IPS-15b (cell line): ENCODE measurements around the gene YAP1.

ENCODE experiments used
- H3K27me3 ChIP-seq: one replicate; pipeline ENCODE4 v1.6.1; 2013; ENCODE audit warnings: low read length; ENCODE audit not compliant: control insufficient read depth, insufficient read depth
- H3K36me3 ChIP-seq: one replicate; pipeline ENCODE4 v1.6.1; 2013; ENCODE audit warnings: low read length; ENCODE audit not compliant: control insufficient read depth, insufficient read depth
- H3K4me1 ChIP-seq: one replicate; pipeline ENCODE4 v1.6.1; 2013; ENCODE audit warnings: mild to moderate bottlenecking, low read length; ENCODE audit not compliant: control insufficient read depth, insufficient read depth
- H3K4me3 ChIP-seq: one replicate; pipeline ENCODE4 v1.5.1; 2013; ENCODE audit warnings: low read depth, low read length
- H3K9ac ChIP-seq: one replicate; pipeline ENCODE4 v1.6.1; 2013; ENCODE audit warnings: low read depth, mild to moderate bottlenecking, low read length
- H3K9me3 ChIP-seq: one replicate; pipeline ENCODE4 v1.6.1; 2013; ENCODE audit warnings: mild to moderate bottlenecking, low read length; ENCODE audit not compliant: control insufficient read depth, insufficient read depth

YAP1 gene

DNA sequence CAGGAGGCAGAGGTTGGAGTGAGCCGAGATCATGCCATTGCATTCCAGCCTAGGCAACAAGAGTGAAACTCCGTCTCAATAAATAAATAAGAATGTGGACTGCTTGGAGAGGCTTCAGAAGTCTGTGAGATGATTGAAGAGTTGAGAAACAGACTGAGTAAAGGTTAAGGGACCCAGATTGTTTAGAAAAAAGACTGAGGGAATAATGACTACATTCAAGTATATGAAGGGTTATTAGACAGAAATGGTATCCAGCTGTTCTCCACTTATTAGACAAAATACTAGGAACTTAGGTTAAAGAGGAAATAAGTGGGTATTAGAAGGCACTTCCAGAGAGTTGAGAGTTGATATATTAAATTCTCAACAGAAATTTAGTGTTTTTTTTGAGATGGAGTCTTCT is 10.5 kb upstream of the YAP1 start:
- Histone ChIP-seq H3K4me1 (no peaks in the 10 kb centered on the region), H3K9me3 (no peaks in the 10 kb centered on the region), H3K36me3 (no peaks in the 10 kb centered on the region), H3K9ac (no peak overlapping the region), H3K4me3 (no peak overlapping the region), H3K27me3 (no peaks in the 10 kb centered on the region)

DNA sequence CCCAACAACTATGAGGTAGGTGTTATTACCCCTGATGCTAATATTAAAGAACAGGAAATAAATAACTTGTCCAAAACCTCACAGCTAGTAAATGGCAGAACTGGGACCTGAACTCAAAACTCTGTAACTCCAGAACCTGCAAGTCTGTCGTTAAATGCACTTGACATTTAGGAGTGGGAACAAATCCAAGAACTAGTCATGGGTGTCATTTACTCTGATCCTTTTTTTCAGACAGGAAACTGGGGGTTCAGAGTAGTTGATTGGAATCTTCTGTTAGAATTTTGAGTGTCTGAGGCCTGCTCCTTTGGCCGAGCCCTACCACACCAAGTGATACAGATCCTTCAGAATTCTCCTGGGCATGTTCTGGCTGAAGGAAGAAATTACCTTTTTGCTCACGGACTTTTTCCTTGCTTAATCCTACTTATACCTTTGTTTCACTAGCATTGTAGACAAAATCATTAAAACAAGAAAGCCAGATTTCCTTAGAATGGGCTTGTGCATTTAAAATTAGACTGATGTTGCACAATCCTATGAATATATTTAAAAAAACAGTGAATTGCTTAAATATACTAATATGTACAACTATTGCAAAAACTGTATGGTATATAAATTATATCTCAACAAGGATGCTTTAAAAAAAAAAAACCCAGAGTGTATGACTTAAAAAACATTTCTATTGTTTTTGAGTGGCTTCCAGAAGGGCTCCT is 1.4 kb upstream of the YAP1 start:
- Histone ChIP-seq H3K9me3 (no peaks in the 10 kb centered on the region), H3K4me1 (peaks cover 3% of the 10 kb centered on the region), H3K9ac (no peak overlapping the region), H3K4me3 (peak overlapping the region; percentile 78), H3K36me3 (no peaks in the 10 kb centered on the region), H3K27me3 (peaks cover 7% of the 10 kb centered on the region)

DNA sequence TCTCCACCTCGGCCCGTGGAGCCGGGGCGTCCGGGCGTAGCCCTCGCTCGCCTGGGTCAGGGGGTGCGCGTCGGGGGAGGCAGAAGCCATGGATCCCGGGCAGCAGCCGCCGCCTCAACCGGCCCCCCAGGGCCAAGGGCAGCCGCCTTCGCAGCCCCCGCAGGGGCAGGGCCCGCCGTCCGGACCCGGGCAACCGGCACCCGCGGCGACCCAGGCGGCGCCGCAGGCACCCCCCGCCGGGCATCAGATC is 439 bp downstream of the YAP1 start:
- H3K27me3 ChIP-seq, result peaks cover 7% of the 10 kb centered on the region
- peak overlapping the region; percentile 89 for H3K9ac ChIP-seq
- H3K9me3 ChIP-seq, result no peaks in the 10 kb centered on the region
- H3K36me3 ChIP-seq, result no peaks in the 10 kb centered on the region
- peaks cover 14% of the 10 kb centered on the region for H3K4me1 ChIP-seq
- H3K4me3 ChIP-seq, result peak overlapping the region; percentile 78

DNA sequence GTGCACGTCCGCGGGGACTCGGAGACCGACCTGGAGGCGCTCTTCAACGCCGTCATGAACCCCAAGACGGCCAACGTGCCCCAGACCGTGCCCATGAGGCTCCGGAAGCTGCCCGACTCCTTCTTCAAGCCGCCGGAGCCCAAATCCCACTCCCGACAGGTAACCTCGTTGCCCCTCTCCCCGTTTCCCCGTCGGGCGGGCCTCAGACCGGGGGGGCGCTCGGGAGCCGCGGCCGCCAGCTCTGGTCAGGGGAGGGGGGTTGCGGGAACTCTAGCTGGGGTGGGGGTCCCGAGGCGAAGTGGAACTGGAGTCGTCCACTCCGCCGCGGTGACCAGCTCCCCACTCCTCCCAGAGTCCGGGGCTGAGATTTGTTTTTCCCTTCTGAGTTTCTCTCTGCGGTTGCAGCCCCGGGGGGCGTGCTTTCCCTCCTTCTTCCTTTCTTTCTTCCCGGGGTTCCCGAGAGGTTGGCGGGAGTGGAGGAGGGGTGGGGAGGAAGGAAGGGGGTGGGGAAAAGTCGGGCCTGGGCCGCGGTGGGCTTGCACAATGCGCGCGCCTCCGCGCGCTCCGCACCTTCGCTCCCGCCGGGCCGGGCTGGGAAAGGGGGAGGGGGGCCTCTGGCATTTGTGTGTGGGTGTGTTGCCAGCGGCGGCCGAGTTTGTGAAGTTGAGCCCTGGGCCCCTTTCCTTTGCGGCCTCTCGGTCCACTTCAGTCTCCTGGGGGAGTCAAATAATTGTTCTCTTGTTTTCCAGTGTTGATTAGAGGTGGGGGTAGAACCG is 952 bp downstream of the YAP1 start:
- Histone ChIP-seq H3K27me3 (peaks cover 7% of the 10 kb centered on the region), H3K9ac (peak overlapping the region; percentile 92), H3K4me3 (peak overlapping the region; percentile 78)

DNA sequence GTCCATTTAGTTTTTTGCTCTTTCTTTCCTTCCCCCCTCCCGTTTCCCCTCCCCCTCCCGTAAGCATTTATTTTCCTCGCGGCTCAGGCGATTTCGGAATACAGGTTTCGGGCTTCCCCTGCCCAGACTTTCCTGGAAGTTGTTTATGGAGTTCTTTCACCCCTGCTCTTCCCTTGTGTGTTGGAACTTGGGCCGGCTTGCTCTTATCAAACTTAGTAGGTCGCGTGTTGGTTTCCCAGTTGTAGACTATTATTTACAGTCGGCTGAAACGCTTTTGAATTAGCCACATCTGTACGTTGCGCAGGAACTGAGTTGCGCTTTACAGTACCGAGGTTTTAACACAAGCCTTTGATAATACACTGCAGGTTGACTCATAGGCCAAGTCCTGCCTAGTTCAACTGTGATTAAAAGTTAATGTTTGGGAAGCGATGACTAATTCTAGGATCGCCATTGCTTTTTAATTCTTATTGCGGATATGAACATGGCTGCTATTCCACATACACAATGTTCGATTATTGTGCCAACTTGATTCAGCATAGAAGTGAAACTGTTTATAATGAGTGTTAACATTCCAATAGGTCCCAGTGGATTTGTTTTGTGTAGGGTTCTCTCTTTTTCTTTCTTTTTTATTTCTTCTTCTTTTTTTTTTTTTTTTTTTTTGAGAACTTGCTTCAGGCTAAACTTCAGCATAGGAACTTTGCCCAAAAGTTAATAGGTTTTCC is 1.7 kb downstream of the YAP1 start:
- Histone ChIP-seq H3K9me3 (no peaks in the 10 kb centered on the region), H3K4me3 (peak overlapping the region; percentile 78), H3K9ac (peak overlapping the region; percentile 92), H3K36me3 (no peaks in the 10 kb centered on the region), H3K4me1 (peaks cover 26% of the 10 kb centered on the region), H3K27me3 (peaks cover 7% of the 10 kb centered on the region)

More for the DNA sequence above, 952 bp downstream of the YAP1 start:
- Histone ChIP-seq H3K9me3 (no peaks in the 10 kb centered on the region), H3K36me3 (no peaks in the 10 kb centered on the region), H3K4me1 (peaks cover 20% of the 10 kb centered on the region)

DNA sequence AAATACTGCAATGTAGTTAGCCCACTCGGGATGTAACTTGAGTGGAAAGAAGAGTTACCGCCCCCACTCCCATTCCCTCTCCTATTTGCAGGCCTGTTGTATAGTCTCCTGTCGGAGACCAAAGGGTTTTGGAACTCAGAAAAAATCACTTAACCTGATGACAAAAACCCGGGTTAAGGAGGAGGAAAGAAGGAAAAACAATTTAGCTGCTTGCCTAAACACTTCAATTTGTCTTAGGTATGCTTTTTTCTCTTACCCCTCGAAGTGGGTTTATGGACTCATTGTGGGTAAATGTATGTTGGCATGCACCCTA is 2.2 kb downstream of the YAP1 start:
- H3K4me3 ChIP-seq, result peak overlapping the region; percentile 78
- peaks cover 28% of the 10 kb centered on the region for H3K4me1 ChIP-seq
- H3K9ac ChIP-seq, result peak overlapping the region; percentile 92

DNA sequence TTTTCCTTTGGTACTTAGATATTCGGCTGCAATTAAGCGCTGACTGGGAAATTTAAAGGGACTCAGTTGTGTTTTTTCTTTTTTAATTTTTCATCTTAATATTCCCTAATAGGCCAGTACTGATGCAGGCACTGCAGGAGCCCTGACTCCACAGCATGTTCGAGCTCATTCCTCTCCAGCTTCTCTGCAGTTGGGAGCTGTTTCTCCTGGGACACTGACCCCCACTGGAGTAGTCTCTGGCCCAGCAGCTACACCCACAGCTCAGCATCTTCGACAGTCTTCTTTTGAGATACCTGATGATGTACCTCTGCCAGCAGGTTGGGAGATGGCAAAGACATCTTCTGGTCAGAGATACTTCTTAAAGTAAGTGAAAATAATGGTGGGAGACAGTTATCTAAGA is 3.8 kb downstream of the YAP1 start:
- no peak overlapping the region for H3K9ac ChIP-seq
- no peaks in the 10 kb centered on the region for H3K27me3 ChIP-seq
- peak overlapping the region; percentile 4 for H3K4me3 ChIP-seq
- no peaks in the 10 kb centered on the region for H3K9me3 ChIP-seq
- H3K36me3 ChIP-seq, result no peaks in the 10 kb centered on the region
- H3K4me1 ChIP-seq, result peaks cover 40% of the 10 kb centered on the region

More for the DNA sequence above, 2.2 kb downstream of the YAP1 start:
- Histone ChIP-seq H3K27me3 (peaks cover 7% of the 10 kb centered on the region), H3K9me3 (no peaks in the 10 kb centered on the region), H3K36me3 (no peaks in the 10 kb centered on the region)

DNA sequence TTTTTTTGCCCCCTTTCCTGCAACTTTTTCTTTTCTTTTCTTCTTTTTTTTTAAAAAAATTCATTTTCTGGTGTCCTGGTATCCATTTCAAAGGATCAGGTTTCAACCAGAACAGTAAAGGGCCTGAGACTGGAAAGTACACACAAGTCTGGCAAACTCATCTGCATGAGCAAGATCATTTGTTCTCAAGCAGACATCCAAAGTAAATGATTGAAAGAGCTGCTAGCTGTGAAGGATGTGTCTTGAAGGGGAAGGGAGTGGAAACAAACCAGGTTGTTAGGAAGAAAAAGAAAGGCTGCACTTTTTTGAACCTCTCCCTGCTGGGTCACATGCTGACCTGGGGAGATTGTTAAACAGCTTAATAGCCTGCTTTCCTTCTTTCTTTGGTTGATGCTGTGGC is 5.3 kb downstream of the YAP1 start:
- H3K27me3 ChIP-seq, result no peaks in the 10 kb centered on the region
- no peaks in the 10 kb centered on the region for H3K36me3 ChIP-seq
- H3K9ac ChIP-seq, result no peak overlapping the region
- peaks cover 53% of the 10 kb centered on the region for H3K4me1 ChIP-seq
- no peaks in the 10 kb centered on the region for H3K9me3 ChIP-seq
- no peak overlapping the region for H3K4me3 ChIP-seq

DNA sequence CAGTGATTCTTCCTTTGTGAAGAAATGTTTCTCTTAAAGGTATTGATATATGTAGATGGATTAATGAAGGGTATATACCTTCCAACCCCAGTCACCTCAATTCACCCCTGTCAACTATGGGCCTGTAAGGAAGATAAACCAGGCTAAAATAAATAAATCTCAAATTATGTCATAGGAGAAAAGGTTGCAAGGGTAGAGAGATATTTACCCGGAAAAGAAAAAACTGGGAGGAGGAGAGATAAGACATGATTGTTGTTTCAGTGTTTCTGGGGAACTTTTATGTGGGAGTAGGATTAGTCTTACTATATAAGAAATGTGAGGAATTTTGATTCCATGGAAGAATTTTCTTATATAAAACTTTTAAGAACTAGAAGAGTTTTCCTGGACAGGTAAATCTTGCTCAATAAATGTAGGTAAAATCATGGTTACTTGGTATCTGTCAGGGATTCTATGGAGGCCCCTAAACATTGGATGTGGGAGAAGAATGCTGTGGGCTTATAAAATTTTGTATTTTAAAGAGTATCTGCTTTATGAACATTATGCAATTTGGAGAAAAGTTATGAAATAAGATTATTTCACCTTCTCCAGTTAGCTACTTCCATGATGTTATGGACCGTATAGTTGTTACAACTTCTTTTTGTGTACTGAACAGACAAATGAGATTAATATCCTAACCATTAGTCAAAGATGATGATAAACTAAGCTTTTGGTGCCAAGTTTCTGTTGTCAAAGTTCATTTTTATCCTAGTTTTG is 6.4 kb downstream of the YAP1 start:
- Histone ChIP-seq H3K4me1 (peaks cover 56% of the 10 kb centered on the region), H3K27me3 (no peaks in the 10 kb centered on the region), H3K4me3 (no peak overlapping the region), H3K9me3 (no peaks in the 10 kb centered on the region), H3K9ac (no peak overlapping the region), H3K36me3 (no peaks in the 10 kb centered on the region)

DNA sequence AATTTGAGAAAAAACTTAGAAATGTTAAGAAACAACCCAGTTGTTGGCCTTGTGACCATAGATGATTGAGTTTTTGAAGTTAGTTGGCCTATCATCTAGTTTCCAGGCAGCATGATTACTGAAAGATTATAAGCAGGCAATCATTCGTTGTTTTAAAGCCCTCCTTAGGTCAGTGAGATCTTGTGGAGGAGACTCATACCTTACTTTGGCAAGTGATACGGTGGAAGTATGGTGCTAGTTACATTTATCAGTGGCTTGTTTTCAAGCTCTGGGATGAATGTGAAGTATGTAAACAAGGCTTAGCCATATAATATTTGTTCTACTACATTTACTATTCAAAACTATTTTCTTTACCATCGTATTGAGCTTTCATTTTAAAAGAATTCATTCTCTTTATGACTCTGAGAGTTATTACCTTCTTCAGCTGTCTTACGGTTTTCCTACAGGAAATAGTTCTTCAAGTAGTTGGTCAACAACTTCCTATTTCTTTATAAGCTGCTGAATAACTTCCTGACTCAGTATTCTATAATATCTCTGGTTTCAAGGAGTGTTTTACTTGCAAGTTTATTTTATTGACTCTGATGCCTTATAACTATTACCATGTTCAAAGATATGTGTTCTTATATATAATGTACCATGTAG is 7.3 kb downstream of the YAP1 start:
- no peaks in the 10 kb centered on the region for H3K36me3 ChIP-seq
- H3K4me1 ChIP-seq, result peaks cover 56% of the 10 kb centered on the region
- H3K27me3 ChIP-seq, result no peaks in the 10 kb centered on the region
- H3K9me3 ChIP-seq, result no peaks in the 10 kb centered on the region
- no peak overlapping the region for H3K4me3 ChIP-seq
- H3K9ac ChIP-seq, result no peak overlapping the region

DNA sequence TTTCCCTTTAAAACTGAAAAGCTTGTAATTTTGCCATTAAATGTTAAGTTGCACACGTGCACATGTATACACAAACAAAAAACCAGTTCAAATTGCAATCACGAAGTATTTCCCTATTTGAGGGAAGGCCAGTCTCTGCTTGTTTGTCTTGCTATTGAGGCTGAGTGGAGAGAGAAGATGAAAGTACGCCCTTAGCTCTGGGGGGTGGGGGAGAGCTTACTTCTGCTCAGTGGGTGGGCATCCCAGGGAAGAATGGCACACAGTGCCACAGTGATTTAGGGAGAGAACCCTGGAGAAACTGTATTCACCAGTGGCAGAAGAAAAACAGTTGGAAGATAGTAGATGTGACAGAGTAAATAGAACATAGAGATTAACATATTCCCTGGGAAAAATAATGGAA is 8.7 kb downstream of the YAP1 start:
- Histone ChIP-seq H3K9me3 (no peaks in the 10 kb centered on the region), H3K36me3 (no peaks in the 10 kb centered on the region), H3K4me3 (no peak overlapping the region), H3K27me3 (no peaks in the 10 kb centered on the region), H3K9ac (no peak overlapping the region), H3K4me1 (peaks cover 53% of the 10 kb centered on the region)
